Liver (tissue), 9 donors: ENCODE data around the gene FAM209A. TPM values are rescaled to one million over a fixed set of nuclear protein-coding genes. Genes with fewer than 3 reads are reported as not detected.

Source experiments
- DNase-seq: peaks from one replicate; pipeline ENCODE4 v3.0.0-alpha.2; 2017; ENCODE audit warnings: low spot score
- H3K27ac ChIP-seq, 2 donors: one replicate each; pipeline ENCODE4 v1.7.0; 2013; ENCODE audit warnings: inconsistent platforms in 2 of 2, low read length in 2 of 2, control low read depth in 1 of 2, low read depth in 1 of 2, mild to moderate bottlenecking in 1 of 2
- H3K27me3 ChIP-seq, 4 donors: one replicate each; pipeline versions ENCODE4 v1.6.1 to v1.7.0; 2013; ENCODE audit warnings: low read length in 3 of 4, inconsistent platforms in 1 of 4, mild to moderate bottlenecking in 1 of 4, moderate library complexity in 1 of 4; ENCODE audit not compliant: control insufficient read depth in 4 of 4, insufficient read depth in 4 of 4
- H3K36me3 ChIP-seq, 4 donors: one replicate each; pipeline versions ENCODE4 v1.6.1 to v1.7.0; 2013; ENCODE audit warnings: low read length in 3 of 4, mild to moderate bottlenecking in 3 of 4, low read depth in 1 of 4, moderate library complexity in 1 of 4; ENCODE audit not compliant: control insufficient read depth in 4 of 4, insufficient read depth in 3 of 4
- H3K4me1 ChIP-seq, 4 donors: one replicate each; pipeline versions ENCODE4 v1.6.1 to v1.7.0; 2013; ENCODE audit warnings: low read length in 3 of 4, mild to moderate bottlenecking in 3 of 4, moderate library complexity in 1 of 4; ENCODE audit not compliant: control insufficient read depth in 4 of 4, insufficient read depth in 4 of 4
- H3K4me3 ChIP-seq, 3 donors: one replicate each; pipeline versions ENCODE4 v1.6.1 to v1.7.0; 2013; ENCODE audit warnings: low read length in 3 of 3, control low read depth in 1 of 3, low read depth in 1 of 3, mild to moderate bottlenecking in 1 of 3
- H3K9ac ChIP-seq, 2 donors: one replicate each; pipeline ENCODE4 v1.7.0; 2013; ENCODE audit warnings: low read length in 2 of 2, mild to moderate bottlenecking in 2 of 2, moderate library complexity in 2 of 2, control low read depth in 1 of 2, low read depth in 1 of 2
- H3K9me3 ChIP-seq, 4 donors: one replicate each; pipeline versions ENCODE4 v1.6.1 to v1.7.0; 2013; ENCODE audit warnings: low read length in 3 of 4; ENCODE audit not compliant: control insufficient read depth in 4 of 4
- EGR1 ChIP-seq, 2 donors: IDR thresholded peaks; 2 replicates each; pipeline ENCODE4 v1.6.1; 2016 to 2018; ENCODE audit warnings: antibody characterized with exemption in 2 of 2, low read depth in 2 of 2
- FOXA1 ChIP-seq: IDR thresholded peaks from 2 replicates; pipeline ENCODE4 v1.6.1; 2016; ENCODE audit warnings: antibody characterized with exemption
- FOXA2 ChIP-seq: IDR thresholded peaks from 2 replicates; pipeline ENCODE4 v1.6.1; 2016; ENCODE audit warnings: antibody characterized with exemption
- GABPA ChIP-seq, 2 donors: IDR thresholded peaks in 1 of 2; conservative IDR thresholded peaks in 1 of 2; 2 replicates each; pipeline ENCODE4 v1.6.1; 2016; ENCODE audit warnings: antibody characterized with exemption in 2 of 2, mild to moderate bottlenecking in 1 of 2, moderate library complexity in 1 of 2
- HNF4A ChIP-seq, 2 donors: conservative IDR thresholded peaks; 2 replicates each; pipeline ENCODE4 v1.6.1; 2016; ENCODE audit warnings: antibody characterized with exemption in 2 of 2, mild to moderate bottlenecking in 2 of 2
- HNF4G ChIP-seq: IDR thresholded peaks from 2 replicates; pipeline ENCODE4 v1.6.1; 2016; ENCODE audit warnings: antibody characterized with exemption
- JUND ChIP-seq, 2 donors: IDR thresholded peaks; 2 replicates each; pipeline ENCODE4 v1.6.1; 2016; ENCODE audit warnings: antibody characterized with exemption in 2 of 2
- NR2F2 ChIP-seq: IDR thresholded peaks from 2 replicates; pipeline ENCODE4 v1.6.1; 2016; ENCODE audit warnings: antibody characterized with exemption
- RAD21 ChIP-seq, 2 donors: IDR thresholded peaks; 2 replicates each; pipeline ENCODE4 v1.6.1; 2016; ENCODE audit warnings: antibody characterized with exemption in 2 of 2, mild to moderate bottlenecking in 2 of 2
- RXRA ChIP-seq, 2 donors: IDR thresholded peaks; 2 replicates each; pipeline ENCODE4 v1.6.1; 2017 to 2018; ENCODE audit warnings: antibody characterized with exemption in 2 of 2, mild to moderate bottlenecking in 1 of 2
- SP1 ChIP-seq: IDR thresholded peaks from 2 replicates; pipeline ENCODE4 v1.6.1; 2018; ENCODE audit warnings: antibody characterized with exemption, mild to moderate bottlenecking
- TAF1 ChIP-seq: conservative IDR thresholded peaks from 2 replicates; pipeline ENCODE4 v1.6.1; 2016; ENCODE audit warnings: antibody characterized with exemption, mild to moderate bottlenecking
- YY1 ChIP-seq: IDR thresholded peaks from 2 replicates; pipeline ENCODE4 v1.6.1; 2016; ENCODE audit warnings: antibody characterized with exemption, mild to moderate bottlenecking
- ZBTB33 ChIP-seq: IDR thresholded peaks from 2 replicates; pipeline ENCODE4 v1.6.1; 2016; ENCODE audit warnings: antibody characterized with exemption
- WGBS: extraction: QIAGEN DNeasy Blood & Tissue Kit; methylation state at CpG from one replicate; pipeline ENCODE4 v1.1.7; 2013; 5-methylcytosine and 5-hydroxymethylcytosine counted together
- polyA plus RNA-seq, 2 donors: library from polyadenylated mRNA; stranded (reverse) in 1 of 2; unstranded in 1 of 2; fragments of 200-250 nt in 1 of 2; fragments of >200 nt in 1 of 2; fragmentation: Nextera tagmentation in 1 of 2; extraction: Ambion mirVana in 1 of 2; gene quantifications; one replicate each; pipeline versions ENCODE4 v1.2.1 to v1.2.3, GENCODE V29; 2013 to 2015
- total RNA-seq, 2 donors: library from RNA; depleted of rRNA; stranded (reverse); fragments of >200 nt; gene quantifications; one replicate each; pipeline ENCODE4 v1.2.3, GENCODE V29; 2014
- TF ChIP-seq, protein P1 (sequence below): IDR thresholded peaks from 2 replicates; pipeline ENCODE4 v1.6.1; 2016; ENCODE audit warnings: antibody characterized with exemption
- TF ChIP-seq, protein P2 (sequence below): IDR thresholded peaks from 2 replicates; pipeline ENCODE4 v1.6.1; 2016; ENCODE audit warnings: antibody characterized with exemption
- TF ChIP-seq, protein P3 (sequence below): IDR thresholded peaks from 2 replicates; pipeline ENCODE4 v1.6.1; 2016; ENCODE audit warnings: antibody characterized with exemption, mild to moderate bottlenecking
- TF ChIP-seq, protein P4 (sequence below): fragments of 150-350 bp; IDR thresholded peaks from 2 replicates; pipeline ENCODE4 v1.5.1; 2017; ENCODE audit warnings: improper control_type of control experiment, low read depth, low read length; ENCODE audit not compliant: missing input control
- donor health status: healthy.
- donor health status: healthy.
- donor health status: healthy.
- donor health status: healthy.
- donor health status: healthy.

Gene FAM209A
- total and polyA plus RNA-seq, 4 donors: not detected

DNA sequence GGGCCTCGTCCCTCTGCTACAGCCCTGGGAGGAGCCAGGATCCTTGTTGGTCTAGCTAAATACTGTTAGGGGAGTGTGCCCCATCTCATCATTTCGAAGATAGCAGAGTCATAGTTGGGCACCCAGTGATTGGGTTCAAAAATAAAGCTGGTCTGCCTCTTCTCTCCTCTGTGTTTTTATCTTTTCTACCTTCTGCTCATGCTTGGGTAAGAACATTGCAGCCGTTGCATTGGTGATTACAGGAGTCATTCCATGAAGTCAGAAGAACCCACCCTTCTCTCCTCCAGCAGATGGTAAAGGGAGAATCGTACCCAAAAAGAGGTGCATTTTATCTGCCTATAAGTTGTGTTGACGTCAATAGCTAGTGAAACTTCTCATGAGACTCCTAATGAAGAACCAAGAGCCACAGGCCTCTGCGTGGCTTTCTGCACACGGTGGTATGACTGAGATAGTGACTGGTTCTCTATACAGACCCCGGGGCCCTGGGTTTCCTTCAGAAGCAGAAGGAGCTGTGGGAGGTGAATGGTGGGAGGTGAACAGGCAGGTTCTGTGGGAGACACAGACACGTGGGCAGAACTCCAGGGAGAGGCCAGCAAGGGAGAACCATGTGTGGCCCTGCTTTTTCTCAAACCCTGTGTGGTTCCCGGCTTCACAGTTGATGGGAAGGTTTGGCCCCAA, 5.7 kb upstream of the FAM209A start:
- Histone ChIP-seq H3K27me3 (no peaks in the 10 kb centered on the region), H3K4me3 (no peak overlapping the region), H3K27ac (no peak overlapping the region), H3K4me1 (no peaks in the 10 kb centered on the region), H3K9me3 (peaks cover 5 to 10% (median 8%) of the 10 kb centered on the region in 4 donors), H3K36me3 (peaks cover 17 to 53% (median 41%) of the 10 kb centered on the region in 4 donors), H3K9ac (no peak overlapping the region)
- TF ChIP-seq EGR1 (IDR thresholded peaks at IDR 0.05; ENCODE audit: low read depth in 2 of 2) (no peak), RAD21 (IDR thresholded peaks at IDR 0.05) (no peak), SP1 (no peak), ZBTB33 (no peak), HNF4G (no peak), HNF4A (conservative IDR thresholded peaks at IDR 0.05) (no peak), FOXA2 (no peak), YY1 (no peak), JUND (IDR thresholded peaks at IDR 0.05) (no peak), NR2F2 (no peak), TAF1 (no peak), GABPA (IDR thresholded peaks at IDR 0.05 in 1 of 2, conservative IDR thresholded peaks at IDR 0.05 in 1 of 2) (no peak), RXRA (IDR thresholded peaks at IDR 0.05) (no peak), FOXA1 (no peak)
- TF ChIP-seq, protein P1, sequence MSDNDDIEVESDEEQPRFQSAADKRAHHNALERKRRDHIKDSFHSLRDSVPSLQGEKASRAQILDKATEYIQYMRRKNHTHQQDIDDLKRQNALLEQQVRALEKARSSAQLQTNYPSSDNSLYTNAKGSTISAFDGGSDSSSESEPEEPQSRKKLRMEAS: no peak
- TF ChIP-seq, protein P2, sequence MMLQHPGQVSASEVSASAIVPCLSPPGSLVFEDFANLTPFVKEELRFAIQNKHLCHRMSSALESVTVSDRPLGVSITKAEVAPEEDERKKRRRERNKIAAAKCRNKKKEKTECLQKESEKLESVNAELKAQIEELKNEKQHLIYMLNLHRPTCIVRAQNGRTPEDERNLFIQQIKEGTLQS: no peak
- TF ChIP-seq, protein P3, sequence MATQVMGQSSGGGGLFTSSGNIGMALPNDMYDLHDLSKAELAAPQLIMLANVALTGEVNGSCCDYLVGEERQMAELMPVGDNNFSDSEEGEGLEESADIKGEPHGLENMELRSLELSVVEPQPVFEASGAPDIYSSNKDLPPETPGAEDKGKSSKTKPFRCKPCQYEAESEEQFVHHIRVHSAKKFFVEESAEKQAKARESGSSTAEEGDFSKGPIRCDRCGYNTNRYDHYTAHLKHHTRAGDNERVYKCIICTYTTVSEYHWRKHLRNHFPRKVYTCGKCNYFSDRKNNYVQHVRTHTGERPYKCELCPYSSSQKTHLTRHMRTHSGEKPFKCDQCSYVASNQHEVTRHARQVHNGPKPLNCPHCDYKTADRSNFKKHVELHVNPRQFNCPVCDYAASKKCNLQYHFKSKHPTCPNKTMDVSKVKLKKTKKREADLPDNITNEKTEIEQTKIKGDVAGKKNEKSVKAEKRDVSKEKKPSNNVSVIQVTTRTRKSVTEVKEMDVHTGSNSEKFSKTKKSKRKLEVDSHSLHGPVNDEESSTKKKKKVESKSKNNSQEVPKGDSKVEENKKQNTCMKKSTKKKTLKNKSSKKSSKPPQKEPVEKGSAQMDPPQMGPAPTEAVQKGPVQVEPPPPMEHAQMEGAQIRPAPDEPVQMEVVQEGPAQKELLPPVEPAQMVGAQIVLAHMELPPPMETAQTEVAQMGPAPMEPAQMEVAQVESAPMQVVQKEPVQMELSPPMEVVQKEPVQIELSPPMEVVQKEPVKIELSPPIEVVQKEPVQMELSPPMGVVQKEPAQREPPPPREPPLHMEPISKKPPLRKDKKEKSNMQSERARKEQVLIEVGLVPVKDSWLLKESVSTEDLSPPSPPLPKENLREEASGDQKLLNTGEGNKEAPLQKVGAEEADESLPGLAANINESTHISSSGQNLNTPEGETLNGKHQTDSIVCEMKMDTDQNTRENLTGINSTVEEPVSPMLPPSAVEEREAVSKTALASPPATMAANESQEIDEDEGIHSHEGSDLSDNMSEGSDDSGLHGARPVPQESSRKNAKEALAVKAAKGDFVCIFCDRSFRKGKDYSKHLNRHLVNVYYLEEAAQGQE: no peak
- TF ChIP-seq, protein P4, sequence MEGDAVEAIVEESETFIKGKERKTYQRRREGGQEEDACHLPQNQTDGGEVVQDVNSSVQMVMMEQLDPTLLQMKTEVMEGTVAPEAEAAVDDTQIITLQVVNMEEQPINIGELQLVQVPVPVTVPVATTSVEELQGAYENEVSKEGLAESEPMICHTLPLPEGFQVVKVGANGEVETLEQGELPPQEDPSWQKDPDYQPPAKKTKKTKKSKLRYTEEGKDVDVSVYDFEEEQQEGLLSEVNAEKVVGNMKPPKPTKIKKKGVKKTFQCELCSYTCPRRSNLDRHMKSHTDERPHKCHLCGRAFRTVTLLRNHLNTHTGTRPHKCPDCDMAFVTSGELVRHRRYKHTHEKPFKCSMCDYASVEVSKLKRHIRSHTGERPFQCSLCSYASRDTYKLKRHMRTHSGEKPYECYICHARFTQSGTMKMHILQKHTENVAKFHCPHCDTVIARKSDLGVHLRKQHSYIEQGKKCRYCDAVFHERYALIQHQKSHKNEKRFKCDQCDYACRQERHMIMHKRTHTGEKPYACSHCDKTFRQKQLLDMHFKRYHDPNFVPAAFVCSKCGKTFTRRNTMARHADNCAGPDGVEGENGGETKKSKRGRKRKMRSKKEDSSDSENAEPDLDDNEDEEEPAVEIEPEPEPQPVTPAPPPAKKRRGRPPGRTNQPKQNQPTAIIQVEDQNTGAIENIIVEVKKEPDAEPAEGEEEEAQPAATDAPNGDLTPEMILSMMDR: no peak
- WGBS: 96% methylated on average over 10 of the region's 10 CpGs
- DNase-seq: no peak
